Fibroblast of villous mesenchyme (primary cell): ENCODE results near the gene PJA1. TPM values are rescaled to one million over a fixed set of nuclear protein-coding genes. Genes with fewer than 3 reads are reported as not detected.

Experiments used
- DNase-seq: peaks from one replicate; pipeline ENCODE4 v3.0.0-alpha.2; 2010; ENCODE audit warnings: low read depth
- H3K4me3 ChIP-seq: 2 replicates; pipeline ENCODE4 v1.5.1; 2011; ENCODE audit warnings: low read depth, mild to moderate bottlenecking, low read length
- total RNA-seq: library from RNA; depleted of rRNA; stranded (reverse); fragments of >200 nt; gene quantifications from 2 replicates; pipeline ENCODE4 v1.2.3, GENCODE V29; 2012
- TF ChIP-seq, protein P1 (sequence below): IDR thresholded peaks from 2 replicates; pipeline ENCODE4 v1.5.1; 2012; ENCODE audit warnings: low read depth, mild to moderate bottlenecking, low read length; ENCODE audit not compliant: insufficient read depth

The PJA1 gene
- total RNA-seq, 1 donor, result 28.1 TPM

DNA sequence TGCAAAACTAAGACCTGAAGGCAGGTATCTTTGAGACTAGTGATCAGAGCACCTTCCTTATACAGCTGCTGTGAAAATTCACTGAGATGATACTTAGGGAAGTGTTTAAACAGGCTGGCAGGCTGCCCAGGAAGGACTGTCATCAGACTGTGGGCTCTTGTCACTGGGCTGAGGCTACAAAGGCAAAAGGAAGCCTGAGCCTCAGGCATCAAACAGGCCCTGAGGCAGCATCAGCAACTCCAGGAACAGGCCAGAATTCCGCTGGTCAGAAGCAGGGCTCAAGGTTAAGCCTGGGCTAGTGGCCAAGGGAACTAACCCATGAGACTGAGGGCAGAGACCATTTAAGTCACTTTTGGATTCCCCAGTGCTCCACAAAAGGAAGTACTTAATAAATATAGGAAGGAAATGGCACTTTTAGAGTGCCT is 12.8 kb downstream of the PJA1 start:
- H3K4me3 ChIP-seq, result no peak overlapping the region
- DNase-seq, result peak; percentile 20
- TF ChIP-seq, protein P1, sequence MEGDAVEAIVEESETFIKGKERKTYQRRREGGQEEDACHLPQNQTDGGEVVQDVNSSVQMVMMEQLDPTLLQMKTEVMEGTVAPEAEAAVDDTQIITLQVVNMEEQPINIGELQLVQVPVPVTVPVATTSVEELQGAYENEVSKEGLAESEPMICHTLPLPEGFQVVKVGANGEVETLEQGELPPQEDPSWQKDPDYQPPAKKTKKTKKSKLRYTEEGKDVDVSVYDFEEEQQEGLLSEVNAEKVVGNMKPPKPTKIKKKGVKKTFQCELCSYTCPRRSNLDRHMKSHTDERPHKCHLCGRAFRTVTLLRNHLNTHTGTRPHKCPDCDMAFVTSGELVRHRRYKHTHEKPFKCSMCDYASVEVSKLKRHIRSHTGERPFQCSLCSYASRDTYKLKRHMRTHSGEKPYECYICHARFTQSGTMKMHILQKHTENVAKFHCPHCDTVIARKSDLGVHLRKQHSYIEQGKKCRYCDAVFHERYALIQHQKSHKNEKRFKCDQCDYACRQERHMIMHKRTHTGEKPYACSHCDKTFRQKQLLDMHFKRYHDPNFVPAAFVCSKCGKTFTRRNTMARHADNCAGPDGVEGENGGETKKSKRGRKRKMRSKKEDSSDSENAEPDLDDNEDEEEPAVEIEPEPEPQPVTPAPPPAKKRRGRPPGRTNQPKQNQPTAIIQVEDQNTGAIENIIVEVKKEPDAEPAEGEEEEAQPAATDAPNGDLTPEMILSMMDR, result no peak

DNA sequence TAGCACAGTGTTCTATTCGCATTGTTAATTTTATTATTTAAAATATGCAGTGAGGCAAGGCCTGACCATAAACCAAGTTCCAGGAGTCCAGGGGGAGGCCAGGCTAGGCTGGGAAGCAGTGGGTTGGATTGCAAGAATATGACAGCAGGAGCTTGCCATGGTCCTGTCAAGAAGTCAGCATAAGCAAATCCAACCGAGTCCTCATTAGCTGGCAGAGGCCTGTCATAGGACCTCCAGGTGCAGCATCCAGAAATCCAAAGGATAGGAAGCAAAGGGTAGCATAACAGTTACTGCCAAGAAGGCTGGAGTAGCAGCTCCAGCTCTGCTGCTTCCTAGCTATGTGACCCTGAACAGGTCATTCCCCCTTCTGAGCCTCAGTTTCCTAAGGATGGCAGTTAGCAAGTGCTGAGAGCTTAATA is 13.4 kb downstream of the PJA1 start:
- TF ChIP-seq, protein P1, result no peak
- DNase-seq, result no peak
- H3K4me3 ChIP-seq, result no peak overlapping the region

DNA sequence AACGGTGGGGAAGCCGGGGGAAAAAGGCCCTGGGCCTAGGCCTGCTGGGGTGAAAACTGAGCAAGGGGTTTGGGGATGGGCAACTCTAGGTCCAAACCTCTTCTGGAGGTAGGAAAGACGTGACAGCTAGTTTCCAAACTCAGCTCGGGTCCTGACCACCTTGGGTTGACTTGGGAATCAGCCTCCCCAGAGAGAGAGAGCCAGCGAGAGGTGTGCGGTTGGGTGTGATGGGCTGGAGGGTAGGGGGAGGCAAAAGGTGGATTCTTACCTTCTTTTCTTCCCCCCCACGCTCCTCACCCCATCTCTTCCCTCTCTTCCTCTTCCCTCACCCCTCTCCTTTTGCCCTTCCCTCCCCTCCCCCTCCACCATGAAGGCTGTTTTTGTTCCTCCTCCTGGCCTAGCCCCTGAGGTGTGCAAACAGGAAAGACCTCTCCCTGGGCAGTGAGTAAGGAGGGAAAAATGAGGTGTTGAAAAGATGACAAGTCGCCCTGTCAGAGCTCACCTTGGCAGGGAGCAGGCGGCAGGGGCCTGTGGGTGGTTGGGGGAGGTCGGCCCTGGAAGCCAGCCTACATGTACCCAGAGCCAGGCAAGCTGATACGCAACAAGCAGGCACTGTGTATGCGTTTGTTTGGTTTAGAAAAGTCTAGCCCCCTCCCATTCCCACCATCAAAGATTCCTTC is 14.8 kb downstream of the PJA1 start:
- TF ChIP-seq, protein P1, result no peak
- H3K4me3 ChIP-seq, result no peak overlapping the region
- no peak for DNase-seq

DNA sequence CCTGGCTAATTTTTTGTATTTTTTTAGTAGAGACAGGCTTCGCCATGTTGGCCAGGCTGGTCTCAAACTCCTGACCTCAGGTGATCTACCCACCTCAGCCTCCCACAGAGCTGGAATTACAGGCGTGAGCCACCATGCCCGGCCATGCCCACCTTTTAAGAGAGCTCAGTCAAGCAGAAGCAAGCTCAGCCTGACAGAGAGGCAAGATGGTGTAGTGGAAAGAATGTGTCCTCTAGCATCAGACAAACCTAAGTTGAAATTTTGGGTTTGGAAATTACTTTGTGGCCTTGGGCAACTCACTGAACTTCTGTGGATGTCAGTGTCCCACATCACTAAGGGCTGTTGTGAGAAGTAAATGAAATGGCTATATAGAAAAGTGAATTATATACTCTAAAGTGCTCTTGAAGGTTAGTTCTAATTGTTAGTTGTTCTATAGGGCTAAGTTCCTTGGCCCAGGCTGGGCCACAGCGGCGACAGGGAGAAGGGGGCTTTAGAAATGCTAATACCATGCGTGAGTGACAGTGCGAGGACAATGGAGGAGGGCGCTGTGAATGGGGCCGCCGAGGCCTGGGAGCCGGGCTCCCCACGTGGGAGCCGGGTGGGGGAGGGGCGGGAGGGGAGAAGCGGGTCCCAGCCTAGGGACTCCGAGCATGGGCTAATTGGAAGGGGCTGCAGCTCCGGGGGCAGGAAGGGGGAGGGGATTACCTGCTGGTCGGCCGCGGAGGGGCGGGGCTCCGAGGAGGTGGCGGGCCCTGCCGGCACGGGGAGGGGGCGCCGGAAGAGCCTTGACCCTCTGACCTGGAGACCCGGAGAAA is 15.6 kb downstream of the PJA1 start:
- no peak overlapping the region for H3K4me3 ChIP-seq
- TF ChIP-seq, protein P1, result no peak
- no peak for DNase-seq

DNA sequence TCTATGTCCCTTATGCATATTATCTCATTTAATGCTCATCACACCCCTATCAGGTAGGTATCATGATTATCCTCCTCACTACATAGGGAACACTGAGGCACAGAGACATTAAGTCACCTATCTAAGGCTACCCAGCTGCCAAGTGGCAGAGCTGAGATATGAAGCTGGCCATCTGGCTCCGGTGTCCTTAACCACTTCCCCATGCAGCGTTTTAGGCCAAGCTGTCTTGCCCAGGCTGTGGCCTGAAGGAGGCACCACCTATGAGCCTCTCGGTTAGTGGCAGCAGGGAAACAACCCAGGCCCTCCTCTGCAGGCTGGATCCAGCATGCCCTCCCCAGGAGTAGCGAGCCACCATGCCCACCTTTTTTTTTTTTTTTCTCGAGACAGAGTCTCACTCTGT is 16.3 kb downstream of the PJA1 start:
- no peak overlapping the region for H3K4me3 ChIP-seq
- TF ChIP-seq, protein P1, result no peak
- DNase-seq, result no peak

DNA sequence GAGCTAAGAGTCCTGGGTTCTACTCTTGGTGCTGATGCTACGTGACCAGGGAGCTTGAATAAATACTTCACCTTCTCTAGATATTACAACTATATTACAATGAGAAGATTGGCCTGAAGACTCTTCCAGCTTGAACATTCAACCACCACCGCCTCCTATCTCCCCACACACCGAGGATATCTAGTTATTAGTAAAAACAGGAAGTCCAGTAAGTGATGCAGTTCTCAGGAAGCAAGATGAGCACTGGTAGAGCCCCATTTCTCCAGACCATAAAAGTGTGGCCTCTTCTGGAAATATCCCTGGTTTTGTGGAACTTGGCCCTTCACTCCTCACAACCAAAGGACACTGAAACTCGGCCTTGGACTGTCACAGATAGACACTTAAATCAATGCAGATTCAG is 18.5 kb downstream of the PJA1 start:
- TF ChIP-seq, protein P1, result no peak
- no peak overlapping the region for H3K4me3 ChIP-seq
- DNase-seq, result no peak
